BJ (cell line): ENCODE measurements around the gene WSB2. TPM values are rescaled to one million over a fixed set of nuclear protein-coding genes. Genes with fewer than 3 reads are reported as not detected.

Experiments
- CTCF ChIA-PET: fragments of 350-600 bp; formaldehyde crosslinking; extraction: SDS; loops from one replicate; lab custom pipeline; 2021; ENCODE audit warnings: antibody characterized with exemption, inconsistent platforms; lab: Yijun Ruan, JAX
- POLR2A ChIA-PET: fragments of 300-600 bp; sonication (Branson Sonifier 250); formaldehyde crosslinking; extraction: SDS; loops from one replicate; lab custom pipeline; 2021; ENCODE audit warnings: antibody characterized with exemption; lab: Charles Lee
- DNase-seq: peaks from one replicate; pipeline ENCODE4 v3.0.0-alpha.2; 2011; ENCODE audit warnings: low read depth
- H3K27me3 ChIP-seq: 2 replicates; pipeline ENCODE4 v1.6.0; 2011; ENCODE audit warnings: low read length; ENCODE audit not compliant: control insufficient read depth, insufficient read depth
- H3K36me3 ChIP-seq: 2 replicates; pipeline ENCODE4 v1.5.1; 2011; ENCODE audit warnings: low read length; ENCODE audit not compliant: control insufficient read depth, insufficient read depth
- H3K4me3 ChIP-seq: 2 replicates; pipeline ENCODE4 v1.5.1; 2011; ENCODE audit warnings: low read depth, mild to moderate bottlenecking, control low read depth, low read length
- polyA plus RNA-seq: library from polyadenylated mRNA; depleted of rRNA; stranded (reverse); fragments of >200 nt; gene quantifications from 2 replicates; pipeline ENCODE4 v1.2.3, GENCODE V29; 2011
- TF ChIP-seq, protein P1 (sequence below): IDR thresholded peaks from 2 replicates; pipeline ENCODE4 v1.5.1; 2011; ENCODE audit warnings: low read depth, mild to moderate bottlenecking, control low read depth, inconsistent platforms, low read length, moderate library complexity; ENCODE audit not compliant: insufficient read depth

WSB2 gene
- polyA plus RNA-seq, 1 experiment: 234 TPM

DNA sequence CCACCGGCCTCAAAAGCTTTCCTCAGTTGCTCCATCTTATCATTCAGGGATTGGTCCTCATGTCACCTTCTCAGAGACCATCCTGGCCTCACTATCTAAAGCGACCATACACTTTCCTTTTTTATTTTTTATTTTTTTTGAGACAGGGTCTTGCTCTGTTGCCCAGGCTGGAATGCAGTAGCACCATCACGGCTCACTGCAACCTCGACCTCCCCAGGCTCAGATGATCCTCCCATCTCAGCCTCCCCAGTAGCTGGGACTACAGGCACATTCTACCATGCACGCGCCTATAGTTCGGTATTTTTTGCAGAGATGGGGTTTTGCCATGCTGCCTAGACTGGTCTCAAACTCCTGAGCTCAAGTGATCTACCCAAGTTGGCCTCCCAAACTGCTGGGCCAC is 2.8 kb downstream of the WSB2 start:
- TF ChIP-seq, protein P1, sequence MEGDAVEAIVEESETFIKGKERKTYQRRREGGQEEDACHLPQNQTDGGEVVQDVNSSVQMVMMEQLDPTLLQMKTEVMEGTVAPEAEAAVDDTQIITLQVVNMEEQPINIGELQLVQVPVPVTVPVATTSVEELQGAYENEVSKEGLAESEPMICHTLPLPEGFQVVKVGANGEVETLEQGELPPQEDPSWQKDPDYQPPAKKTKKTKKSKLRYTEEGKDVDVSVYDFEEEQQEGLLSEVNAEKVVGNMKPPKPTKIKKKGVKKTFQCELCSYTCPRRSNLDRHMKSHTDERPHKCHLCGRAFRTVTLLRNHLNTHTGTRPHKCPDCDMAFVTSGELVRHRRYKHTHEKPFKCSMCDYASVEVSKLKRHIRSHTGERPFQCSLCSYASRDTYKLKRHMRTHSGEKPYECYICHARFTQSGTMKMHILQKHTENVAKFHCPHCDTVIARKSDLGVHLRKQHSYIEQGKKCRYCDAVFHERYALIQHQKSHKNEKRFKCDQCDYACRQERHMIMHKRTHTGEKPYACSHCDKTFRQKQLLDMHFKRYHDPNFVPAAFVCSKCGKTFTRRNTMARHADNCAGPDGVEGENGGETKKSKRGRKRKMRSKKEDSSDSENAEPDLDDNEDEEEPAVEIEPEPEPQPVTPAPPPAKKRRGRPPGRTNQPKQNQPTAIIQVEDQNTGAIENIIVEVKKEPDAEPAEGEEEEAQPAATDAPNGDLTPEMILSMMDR: no peak
- no peaks in the 10 kb centered on the region for H3K36me3 ChIP-seq
- CTCF ChIA-PET: no interaction called here
- H3K4me3 ChIP-seq: no peak overlapping the region
- DNase-seq: no peak
- POLR2A ChIA-PET: interaction anchor here (0.6 kb wide), 1 partner anchor 65 kb away, joined by 12 read pairs; no protein-coding TSS in a partner anchor
- no peaks in the 10 kb centered on the region for H3K27me3 ChIP-seq

DNA sequence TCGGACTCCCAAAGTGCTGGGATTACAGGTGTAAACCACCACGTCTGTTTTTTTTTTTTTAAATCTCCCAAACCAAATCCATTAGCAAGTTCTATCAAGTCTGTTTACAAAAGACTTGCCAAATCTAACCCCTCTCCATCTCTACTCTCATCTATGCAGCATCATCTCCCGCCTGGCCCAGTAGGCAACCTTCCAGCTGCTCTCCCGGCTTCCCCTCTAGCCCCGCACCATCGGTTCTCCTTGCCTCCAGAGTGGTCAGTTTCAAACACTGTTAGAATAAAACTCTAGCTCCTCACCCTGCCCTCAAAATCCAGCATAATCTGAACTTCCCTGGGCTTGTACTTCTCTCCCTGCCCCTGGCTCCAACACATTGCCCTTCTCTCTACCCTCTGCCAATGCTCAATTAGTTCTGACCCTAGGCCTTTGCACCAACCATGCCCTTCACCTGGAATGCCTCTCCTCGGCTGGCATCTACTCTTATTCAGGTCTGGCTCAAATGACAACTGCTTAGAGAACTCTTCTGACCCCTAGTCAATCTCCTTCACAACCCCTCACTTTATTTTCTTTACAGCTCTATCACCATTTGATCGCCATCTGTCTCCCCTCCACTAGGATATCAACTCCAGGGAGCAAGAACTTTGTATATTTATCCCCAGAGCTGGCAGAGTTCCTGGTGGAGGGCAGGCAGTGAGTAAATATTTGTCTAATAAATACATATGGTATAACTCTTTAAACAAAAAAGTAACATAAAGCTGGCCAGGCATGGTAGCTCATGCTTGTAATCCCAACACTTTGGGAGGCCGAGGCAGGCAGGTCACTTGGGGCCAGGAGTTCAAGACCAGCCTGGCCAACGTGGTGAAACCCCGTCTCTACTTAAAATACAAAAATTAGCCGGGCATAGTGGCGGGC is 4.9 kb downstream of the WSB2 start:
- no peak for DNase-seq
- no peaks in the 10 kb centered on the region; the same call in 1 of the 2 replicates for H3K36me3 ChIP-seq
- POLR2A ChIA-PET: no interaction called here
- TF ChIP-seq, protein P1: no peak
- no peaks in the 10 kb centered on the region for H3K27me3 ChIP-seq
- CTCF ChIA-PET: interaction anchor here (0.9 to 1.4 kb wide), 3 partner anchors 12 to 27 kb away, joined by 3 read pairs; no protein-coding TSS in a partner anchor
- H3K4me3 ChIP-seq: no peak overlapping the region

DNA sequence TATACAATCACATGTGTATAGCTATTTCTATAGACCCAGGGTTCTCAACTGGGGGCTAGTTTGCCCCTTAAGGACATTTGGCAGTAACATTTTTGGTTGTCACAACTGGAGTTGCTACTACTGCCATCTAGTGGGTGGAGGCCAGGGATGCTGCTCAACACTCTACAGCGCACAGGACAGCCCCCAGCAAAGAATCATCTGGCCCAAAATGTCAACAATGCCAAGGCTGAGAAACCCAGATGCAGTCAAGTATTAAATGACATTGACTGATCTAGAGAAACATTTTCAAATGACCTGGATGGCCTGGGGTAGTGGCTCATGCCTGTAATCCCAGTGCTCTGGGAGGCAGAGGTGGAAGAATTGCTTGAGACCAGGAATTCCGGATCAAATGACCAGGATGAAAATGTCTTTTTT is 5.8 kb downstream of the WSB2 start:
- no peaks in the 10 kb centered on the region for H3K27me3 ChIP-seq
- TF ChIP-seq, protein P1: peak; percentile 54
- POLR2A ChIA-PET: no interaction called here
- CTCF ChIA-PET: interaction anchor here (0.7 to 1.7 kb wide), 4 partner anchors 11 to 180 kb away, joined by 3 read pairs; no protein-coding TSS in a partner anchor
- no peak for DNase-seq
- H3K4me3 ChIP-seq: no peak overlapping the region
- H3K36me3 ChIP-seq: no peaks in the 10 kb centered on the region; the same call in 1 of the 2 replicates

DNA sequence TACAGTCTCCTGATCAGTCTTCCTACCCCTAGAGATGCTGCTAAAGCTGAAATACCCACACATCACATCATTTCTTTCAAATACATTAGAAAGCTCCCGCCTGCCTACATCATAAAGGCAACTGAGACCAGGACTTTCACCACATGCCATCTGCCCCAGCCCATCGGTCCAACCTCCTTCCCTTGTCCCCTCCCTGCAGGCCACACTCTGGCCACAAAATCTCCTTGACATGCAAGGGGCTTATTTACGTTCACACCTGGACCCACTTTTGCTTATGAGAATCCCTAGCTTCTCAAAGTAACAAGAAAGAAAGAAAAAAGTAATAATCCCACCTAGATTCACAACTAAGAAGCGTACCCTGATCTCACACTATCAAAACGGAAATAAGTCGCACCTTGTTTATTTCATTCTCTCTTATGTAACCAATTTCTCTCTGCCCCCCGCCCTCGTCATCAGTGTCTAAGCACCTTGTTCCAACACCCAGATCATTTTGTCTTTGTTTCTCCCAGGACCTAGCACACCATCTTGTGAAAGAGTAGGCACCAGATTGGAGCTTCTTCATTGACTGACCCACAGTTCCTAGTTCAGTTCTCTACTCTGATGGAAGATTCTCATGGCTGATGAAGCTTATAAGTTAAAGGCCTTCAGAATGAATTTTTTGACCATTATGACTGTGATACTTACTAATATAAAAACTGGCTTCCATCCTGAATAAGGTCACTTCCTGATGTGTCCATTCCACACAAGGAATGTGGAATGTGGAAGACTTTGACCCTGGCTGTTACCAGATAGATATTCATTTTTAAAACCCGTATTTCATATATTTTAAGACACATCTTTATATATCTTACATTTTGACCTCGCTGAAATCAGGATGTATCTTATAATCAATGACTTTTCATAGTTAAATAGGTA is 7.7 kb downstream of the WSB2 start:
- ChIA-PET CTCF (interaction anchor here (0.8 to 1.7 kb wide), 3 partner anchors 17 to 25 kb away, joined by 3 to 4 read pairs (median 4); no protein-coding TSS in a partner anchor), POLR2A (no interaction called here)
- H3K4me3 ChIP-seq: no peak overlapping the region
- no peaks in the 10 kb centered on the region for H3K27me3 ChIP-seq
- peaks cover 2% of the 10 kb centered on the region; the same call in 1 of the 2 replicates for H3K36me3 ChIP-seq
- TF ChIP-seq, protein P1: no peak
- no peak for DNase-seq
